ENCODE measurements around the gene GPD2.

The GPD2 gene

DNA sequence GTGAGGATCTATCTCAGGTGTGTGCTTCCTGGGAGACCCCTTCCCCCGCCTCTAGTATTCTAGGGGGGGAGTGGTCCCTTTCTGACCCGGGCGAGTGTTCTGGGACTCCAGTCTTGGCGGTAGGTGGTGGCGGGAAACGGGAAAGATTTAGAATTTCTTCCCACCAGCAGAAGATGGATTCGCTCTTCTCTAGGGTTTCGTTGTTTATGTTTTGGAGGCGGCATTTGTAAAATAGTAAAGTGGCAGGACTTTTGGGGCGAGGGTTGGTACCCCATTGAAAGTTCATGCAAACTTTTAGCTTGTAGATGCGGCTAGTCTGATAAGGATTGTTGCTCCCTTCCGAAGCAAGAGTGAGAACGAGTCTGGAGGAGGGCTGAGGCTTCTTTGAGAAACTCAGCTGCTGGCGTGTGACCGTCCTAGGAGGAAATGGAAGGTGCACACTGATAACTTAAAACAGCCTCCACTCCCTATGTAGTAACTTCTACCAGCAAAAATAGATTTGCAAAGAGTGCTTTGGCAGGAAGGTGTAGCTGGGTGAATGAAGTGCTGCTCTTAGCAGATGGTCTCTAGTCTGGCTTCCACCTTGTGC is 412 bp downstream of the GPD2 start:
- FAIRE-seq = no peak

DNA sequence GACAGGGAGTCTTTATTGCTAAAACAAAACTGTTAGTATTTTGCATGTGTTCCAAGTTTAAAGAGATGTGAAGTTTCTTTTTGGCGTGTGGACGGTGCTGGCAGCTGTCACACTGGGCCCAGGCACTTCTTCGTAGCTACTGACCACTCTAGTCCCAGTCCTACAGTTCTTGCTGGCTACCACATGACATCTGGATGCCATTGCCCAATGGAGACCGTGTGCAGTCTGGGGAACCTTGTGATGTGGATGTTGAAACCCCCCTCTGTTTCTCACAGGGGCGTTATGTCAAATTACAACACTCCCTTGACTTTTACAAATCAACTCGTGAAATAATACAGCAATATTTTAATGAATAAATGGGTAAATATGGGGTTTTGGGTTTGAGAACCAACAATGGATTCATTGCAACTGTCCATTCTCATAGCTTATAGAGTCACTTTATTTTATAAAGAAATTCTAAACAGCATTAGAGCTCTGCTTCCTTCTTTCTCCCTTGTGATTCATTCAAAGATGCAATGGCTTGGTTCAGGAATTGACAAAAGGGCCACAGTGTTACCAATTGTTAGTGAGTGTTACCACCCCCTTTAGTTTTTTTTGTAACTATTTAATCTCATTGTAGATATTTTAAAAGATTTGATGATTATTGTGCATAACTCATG is 1.2 kb downstream of the GPD2 start:
- no peak for FAIRE-seq

DNA sequence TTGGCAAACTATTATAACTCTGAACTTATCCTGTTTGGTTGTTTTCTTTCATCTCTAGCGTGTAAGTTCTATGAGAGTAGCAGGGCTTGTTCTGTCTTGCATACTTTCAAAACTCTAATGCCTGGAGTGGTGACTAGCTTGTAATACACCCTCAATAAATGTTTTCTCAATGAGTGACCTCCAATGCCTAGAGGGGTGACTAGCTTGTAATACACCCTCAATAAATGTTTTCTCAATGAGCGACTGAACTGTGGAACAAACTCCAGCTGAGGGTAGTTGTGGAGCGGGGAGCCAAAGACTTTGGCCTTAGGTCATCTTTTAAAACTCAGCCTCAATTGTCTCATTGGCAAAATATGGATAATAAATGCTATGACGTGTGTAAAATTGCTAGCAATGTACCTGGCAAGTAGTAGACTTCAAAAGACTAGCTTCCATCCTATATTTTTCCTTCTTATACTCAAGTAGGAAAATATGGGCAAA is 1.8 kb downstream of the GPD2 start:
- FAIRE-seq = no peak

GRCh38 chr2:156443089-156443488 is 6.9 kb downstream of the GPD2 start:
- FAIRE-seq = no peak

- no peak for FAIRE-seq
Observed at GRCh38 chr2:156445296-156446220, 9.4 kb downstream of the GPD2 start.

- FAIRE-seq = no peak
Observed at GRCh38 chr2:156447761-156448160, 11.6 kb downstream of the GPD2 start.

- no peak for FAIRE-seq
Observed at GRCh38 chr2:156448766-156449165, 12.6 kb downstream of the GPD2 start.

GRCh38 chr2:156452971-156453370 is 16.8 kb downstream of the GPD2 start:
- FAIRE-seq = no peak

- no peak for FAIRE-seq
Observed at GRCh38 chr2:156455361-156455975, 19.3 kb downstream of the GPD2 start.

DNA sequence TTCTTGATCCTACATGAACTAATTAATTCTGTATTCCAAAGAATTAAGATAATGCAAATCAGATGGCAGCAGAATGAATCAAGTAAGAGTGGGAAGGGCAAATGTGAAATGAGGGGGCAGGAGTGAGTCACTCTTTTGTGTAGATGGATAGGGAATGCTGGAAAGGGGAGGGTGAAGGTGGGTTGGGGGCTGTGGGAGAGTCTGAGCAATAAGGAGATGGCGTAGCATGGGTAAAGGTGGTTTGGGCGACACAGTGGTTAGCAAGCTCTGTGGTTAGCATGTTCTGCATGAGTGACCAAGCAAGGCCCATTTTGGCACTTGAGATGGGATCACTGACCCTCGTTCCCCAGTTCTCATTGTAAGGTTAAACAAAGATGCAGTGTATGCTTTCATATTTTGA is 20.4 kb downstream of the GPD2 start:
- no peak for FAIRE-seq

DNA sequence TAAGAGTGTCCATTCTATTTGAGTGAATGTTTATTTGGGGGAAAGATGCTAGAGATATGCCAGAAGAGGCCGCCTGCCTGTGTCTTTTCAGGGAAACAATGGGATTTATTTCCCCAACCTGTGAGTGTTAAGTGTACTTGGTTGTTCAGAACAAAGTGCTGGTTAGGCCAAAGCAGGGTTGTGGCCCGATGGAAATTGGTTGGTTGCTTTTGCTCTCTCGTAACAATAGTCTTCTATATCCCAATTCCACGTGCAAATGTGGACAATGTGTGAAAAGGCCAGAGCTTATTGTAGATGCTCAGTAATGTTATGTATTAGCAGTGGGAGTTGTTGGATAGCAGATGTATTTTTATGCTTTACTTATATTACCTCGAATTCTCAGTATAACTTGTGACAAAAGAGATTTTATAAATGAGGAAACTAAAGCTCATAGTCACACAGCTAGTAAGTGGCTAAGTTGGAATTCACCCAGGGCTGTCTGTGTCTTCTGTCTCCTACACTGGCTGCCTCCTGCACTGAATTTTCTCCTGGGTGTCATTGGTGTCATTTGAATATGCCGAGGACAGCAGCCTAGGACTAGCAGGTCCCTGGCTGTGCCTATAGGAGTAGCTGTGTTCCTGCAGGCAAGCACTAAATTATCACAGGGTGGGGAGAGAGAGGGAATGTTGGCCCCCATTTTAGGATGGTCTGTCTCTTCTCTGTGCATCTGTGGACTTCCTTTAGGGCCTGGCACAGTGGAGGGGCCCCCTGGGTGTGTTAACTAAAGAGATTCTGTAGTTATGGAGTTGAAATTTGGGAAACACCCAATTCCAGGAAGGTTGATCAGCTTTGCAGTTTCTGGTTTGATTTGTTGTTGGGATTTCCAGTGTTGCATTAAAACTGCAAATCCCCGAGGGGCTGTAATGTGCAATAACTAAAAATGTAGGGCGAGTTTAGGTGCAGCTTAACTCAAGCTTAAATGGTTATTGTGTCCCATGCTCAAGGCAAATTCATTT is 21.6 kb downstream of the GPD2 start:
- FAIRE-seq = no peak

DNA sequence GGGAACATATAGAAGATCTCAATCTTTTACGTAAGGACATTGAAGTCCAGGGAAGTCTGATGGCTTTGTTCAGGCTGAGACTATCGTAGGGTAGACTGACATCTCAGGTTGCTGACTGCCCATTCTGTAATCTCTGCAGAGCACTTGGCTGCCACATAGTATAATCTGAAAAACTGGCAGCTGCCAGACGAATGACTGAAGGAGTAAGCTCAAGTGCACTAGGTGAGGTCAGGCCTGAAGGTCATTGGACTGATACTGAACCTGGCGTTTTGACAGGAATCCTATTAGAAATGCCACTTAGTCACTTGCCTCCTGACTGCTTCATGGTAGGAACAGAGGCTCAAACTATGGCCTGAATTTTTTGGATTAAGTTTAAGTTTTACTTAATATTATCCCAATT is 23.5 kb downstream of the GPD2 start:
- FAIRE-seq = no peak

GRCh38 chr2:156464106-156464505 is 27.9 kb downstream of the GPD2 start:
- FAIRE-seq = no peak

GRCh38 chr2:156465573-156465972 is 29.4 kb downstream of the GPD2 start:
- FAIRE-seq = no peak

GRCh38 chr2:156466739-156467405 is 30.7 kb downstream of the GPD2 start:
- FAIRE-seq = no peak

GRCh38 chr2:156470975-156471583 is 34.9 kb downstream of the GPD2 start:
- FAIRE-seq = no peak

DNA sequence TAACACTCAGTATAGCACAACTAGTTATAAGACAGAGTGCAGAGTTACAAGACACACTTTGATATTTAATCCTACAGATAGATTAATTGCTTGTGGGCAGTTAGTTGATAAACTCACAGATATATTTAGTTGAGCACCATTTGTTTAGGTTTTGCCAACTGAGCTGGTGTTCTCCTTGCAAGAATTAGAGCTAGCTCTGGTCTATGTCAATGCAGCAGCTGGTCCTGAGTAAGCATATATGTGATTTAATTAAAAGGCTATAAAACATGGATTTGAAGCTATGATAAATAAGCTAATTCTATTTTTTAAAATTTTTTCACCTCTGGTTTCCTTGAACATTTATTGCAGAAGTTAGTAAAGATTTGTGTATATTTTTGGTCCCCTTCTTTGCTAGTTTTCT is 35.6 kb downstream of the GPD2 start:
- FAIRE-seq = no peak

- no peak for FAIRE-seq
Observed at GRCh38 chr2:156472686-156473085, 36.5 kb downstream of the GPD2 start.

- no peak for FAIRE-seq
Observed at GRCh38 chr2:156473445-156473844, 37.3 kb downstream of the GPD2 start.

DNA sequence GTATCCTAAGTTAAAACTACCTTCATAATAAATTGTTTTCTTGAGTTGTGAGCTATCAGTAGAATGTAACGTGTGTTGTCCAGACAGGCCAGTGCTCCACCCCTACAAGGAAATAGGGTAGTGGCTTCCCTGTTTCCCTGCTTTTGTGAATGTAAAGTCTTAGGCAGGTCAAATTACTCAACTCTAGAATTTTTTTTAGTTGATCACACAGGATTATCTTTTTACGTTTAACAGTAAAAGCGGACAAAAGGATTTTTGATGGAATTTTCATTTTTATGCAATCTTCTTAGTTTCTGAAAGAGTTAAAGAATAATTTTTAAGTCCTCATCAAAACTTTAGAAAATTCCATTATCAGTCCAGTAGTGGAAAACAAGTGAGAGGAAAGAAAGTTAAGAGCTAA is 38.2 kb downstream of the GPD2 start:
- FAIRE-seq = no peak
